ENCODE results near the gene SIM2.

Gene SIM2

DNA sequence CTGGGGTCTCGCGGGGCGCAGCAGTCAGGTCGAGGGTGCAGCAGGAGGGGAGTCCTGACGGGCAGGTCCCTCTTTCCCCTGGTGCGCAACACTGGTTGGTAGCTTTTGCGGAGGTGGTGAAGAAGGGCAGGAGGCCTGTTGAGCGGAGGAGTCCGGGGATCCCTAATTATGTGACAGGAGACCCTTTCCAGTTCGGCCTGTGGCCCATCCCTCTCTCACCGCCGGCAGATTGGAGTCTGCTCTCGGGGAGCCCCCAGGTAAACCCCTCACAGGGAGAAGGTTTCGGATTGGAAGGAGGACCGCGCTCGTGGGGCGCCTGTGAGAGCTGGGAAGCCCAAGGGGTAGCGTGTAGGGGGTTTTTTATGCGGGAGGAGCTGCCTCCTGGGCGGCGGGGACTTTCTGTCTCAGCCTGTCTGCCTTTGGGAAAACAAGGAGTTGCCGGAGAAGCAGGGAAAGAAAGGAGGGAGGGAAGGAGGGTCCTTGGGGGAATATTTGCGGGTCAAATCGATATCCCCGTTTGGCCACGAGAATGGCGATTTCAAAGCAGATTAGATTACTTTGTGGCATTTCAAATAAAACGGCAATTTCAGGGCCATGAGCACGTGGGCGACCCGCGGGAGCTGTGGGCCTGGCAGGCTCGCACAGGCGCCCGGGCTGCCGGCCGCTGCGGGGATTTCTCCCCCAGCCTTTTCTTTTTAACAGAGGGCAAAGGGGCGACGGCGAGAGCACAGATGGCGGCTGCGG, 9.5 kb downstream of the SIM2 start:
- TF ChIP-seq EZH2phosphoT487 (IDR thresholded peaks at IDR 0.05; ENCODE audit: low read depth), result no peak
- TF ChIP-seq, protein P1, sequence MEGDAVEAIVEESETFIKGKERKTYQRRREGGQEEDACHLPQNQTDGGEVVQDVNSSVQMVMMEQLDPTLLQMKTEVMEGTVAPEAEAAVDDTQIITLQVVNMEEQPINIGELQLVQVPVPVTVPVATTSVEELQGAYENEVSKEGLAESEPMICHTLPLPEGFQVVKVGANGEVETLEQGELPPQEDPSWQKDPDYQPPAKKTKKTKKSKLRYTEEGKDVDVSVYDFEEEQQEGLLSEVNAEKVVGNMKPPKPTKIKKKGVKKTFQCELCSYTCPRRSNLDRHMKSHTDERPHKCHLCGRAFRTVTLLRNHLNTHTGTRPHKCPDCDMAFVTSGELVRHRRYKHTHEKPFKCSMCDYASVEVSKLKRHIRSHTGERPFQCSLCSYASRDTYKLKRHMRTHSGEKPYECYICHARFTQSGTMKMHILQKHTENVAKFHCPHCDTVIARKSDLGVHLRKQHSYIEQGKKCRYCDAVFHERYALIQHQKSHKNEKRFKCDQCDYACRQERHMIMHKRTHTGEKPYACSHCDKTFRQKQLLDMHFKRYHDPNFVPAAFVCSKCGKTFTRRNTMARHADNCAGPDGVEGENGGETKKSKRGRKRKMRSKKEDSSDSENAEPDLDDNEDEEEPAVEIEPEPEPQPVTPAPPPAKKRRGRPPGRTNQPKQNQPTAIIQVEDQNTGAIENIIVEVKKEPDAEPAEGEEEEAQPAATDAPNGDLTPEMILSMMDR (IDR thresholded peaks at IDR 0.05; ENCODE audit: low read depth, low read length), result no peak
- no peaks in the 10 kb centered on the region for H4K20me1 ChIP-seq (ENCODE audit: insufficient read depth, low read length)
- no peak overlapping the region for H3K27ac ChIP-seq (ENCODE audit: low read length)

DNA sequence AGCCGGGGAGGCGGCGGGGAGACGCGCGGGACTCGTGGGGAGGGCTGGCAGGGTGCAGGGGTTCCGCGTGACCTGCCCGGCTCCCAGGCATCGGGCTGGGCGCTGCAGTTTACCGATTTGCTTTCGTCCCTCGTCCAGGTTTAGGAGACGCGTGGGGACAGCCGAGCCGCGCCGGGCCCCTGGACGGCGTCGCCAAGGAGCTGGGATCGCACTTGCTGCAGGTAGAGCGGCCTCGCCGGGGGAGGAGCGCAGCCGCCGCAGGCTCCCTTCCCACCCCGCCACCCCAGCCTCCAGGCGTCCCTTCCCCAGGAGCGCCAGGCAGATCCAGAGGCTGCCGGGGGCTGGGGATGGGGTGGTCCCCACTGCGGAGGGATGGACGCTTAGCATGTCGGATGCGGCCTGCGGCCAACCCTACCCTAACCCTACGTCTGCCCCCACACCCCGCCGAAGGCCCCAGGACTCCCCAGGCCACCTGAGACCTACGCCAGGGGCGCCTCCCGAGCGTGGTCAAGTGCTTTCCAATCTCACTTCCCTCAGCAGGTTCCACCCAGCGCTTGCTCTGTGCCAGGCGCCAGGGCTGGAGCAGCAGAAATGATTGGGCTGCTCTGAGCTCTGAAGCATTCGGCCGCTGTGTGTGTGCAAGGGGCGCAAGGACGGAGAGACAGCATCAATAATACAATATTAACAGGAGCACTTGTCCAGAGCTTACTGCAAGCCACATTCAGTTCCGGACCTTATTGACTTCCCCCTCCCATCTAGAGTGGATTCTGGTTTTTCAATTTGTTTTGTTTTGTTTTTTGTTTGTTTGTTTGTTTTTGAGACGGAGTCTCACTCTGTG, 10.3 kb downstream of the SIM2 start:
- TF ChIP-seq, protein P1 (IDR thresholded peaks at IDR 0.05; ENCODE audit: low read depth, low read length), result no peak
- no peak for TF ChIP-seq EZH2phosphoT487 (IDR thresholded peaks at IDR 0.05; ENCODE audit: low read depth)
- no peaks in the 10 kb centered on the region for H4K20me1 ChIP-seq (ENCODE audit: insufficient read depth, low read length)
- H3K36me3 ChIP-seq (replicated peaks; ENCODE audit: low read depth, low read length), result no peaks in the 10 kb centered on the region
- no peak overlapping the region for H2AFZ ChIP-seq (ENCODE audit: low read depth, low read length)
- H3K27ac ChIP-seq (ENCODE audit: low read length), result no peak overlapping the region
- no peaks in the 10 kb centered on the region for H3K9me3 ChIP-seq (ENCODE audit: insufficient read depth, low read length)
- no peak overlapping the region for H3K9ac ChIP-seq (ENCODE audit: low read length)
- peaks cover 19% of the 10 kb centered on the region for H3K27me3 ChIP-seq (ENCODE audit: low read depth, low read length)
- no peak overlapping the region for H3K4me2 ChIP-seq (ENCODE audit: low read length)
- H3K4me1 ChIP-seq (ENCODE audit: low read length), result no peaks in the 10 kb centered on the region
- no peak overlapping the region for H3K4me3 ChIP-seq (ENCODE audit: low read length)
- H3K79me2 ChIP-seq (ENCODE audit: low read length), result no peaks in the 10 kb centered on the region

More for the DNA sequence above, 9.5 kb downstream of the SIM2 start:
- no peak overlapping the region for H3K4me3 ChIP-seq (ENCODE audit: low read length)
- H3K9ac ChIP-seq (ENCODE audit: low read length), result no peak overlapping the region
- peaks cover 11% of the 10 kb centered on the region for H3K27me3 ChIP-seq (ENCODE audit: low read depth, low read length)
- no peaks in the 10 kb centered on the region for H3K4me1 ChIP-seq (ENCODE audit: low read length)
- H3K79me2 ChIP-seq (ENCODE audit: low read length), result no peaks in the 10 kb centered on the region
- H3K9me3 ChIP-seq (ENCODE audit: insufficient read depth, low read length), result no peaks in the 10 kb centered on the region
- no peaks in the 10 kb centered on the region for H3K36me3 ChIP-seq (replicated peaks; ENCODE audit: low read depth, low read length)
- no peak overlapping the region for H2AFZ ChIP-seq (ENCODE audit: low read depth, low read length)
- H3K4me2 ChIP-seq (ENCODE audit: low read length), result no peak overlapping the region

GRCh38 chr21:36709868-36710728, 11.2 kb downstream of the SIM2 start:
- no peaks in the 10 kb centered on the region for H3K36me3 ChIP-seq (replicated peaks; ENCODE audit: low read depth, low read length)
- no peaks in the 10 kb centered on the region for H3K79me2 ChIP-seq (ENCODE audit: low read length)
- no peaks in the 10 kb centered on the region for H4K20me1 ChIP-seq (ENCODE audit: insufficient read depth, low read length)
- no peak overlapping the region for H3K4me2 ChIP-seq (ENCODE audit: low read length)
- no peaks in the 10 kb centered on the region for H3K9me3 ChIP-seq (ENCODE audit: insufficient read depth, low read length)
- H3K9ac ChIP-seq (ENCODE audit: low read length), result no peak overlapping the region
- no peak for TF ChIP-seq EZH2phosphoT487 (IDR thresholded peaks at IDR 0.05; ENCODE audit: low read depth)
- TF ChIP-seq, protein P1 (IDR thresholded peaks at IDR 0.05; ENCODE audit: low read depth, low read length), result no peak
- H3K27ac ChIP-seq (ENCODE audit: low read length), result no peak overlapping the region
- no peak overlapping the region for H2AFZ ChIP-seq (ENCODE audit: low read depth, low read length)
- H3K4me3 ChIP-seq (ENCODE audit: low read length), result no peak overlapping the region
- peaks cover 24% of the 10 kb centered on the region for H3K27me3 ChIP-seq (ENCODE audit: low read depth, low read length)
- H3K4me1 ChIP-seq (ENCODE audit: low read length), result no peaks in the 10 kb centered on the region
